ENCODE measurements around the gene TMOD2. TPM values are rescaled to one million over a fixed set of nuclear protein-coding genes. Genes with fewer than 3 reads are reported as not detected.
A peak's percentile ranks its signal among the peaks of the same experiment; 100 is the strongest.

TMOD2 gene
- total RNA-seq, 1 experiment from 2014 or later = 2.8 TPM

DNA sequence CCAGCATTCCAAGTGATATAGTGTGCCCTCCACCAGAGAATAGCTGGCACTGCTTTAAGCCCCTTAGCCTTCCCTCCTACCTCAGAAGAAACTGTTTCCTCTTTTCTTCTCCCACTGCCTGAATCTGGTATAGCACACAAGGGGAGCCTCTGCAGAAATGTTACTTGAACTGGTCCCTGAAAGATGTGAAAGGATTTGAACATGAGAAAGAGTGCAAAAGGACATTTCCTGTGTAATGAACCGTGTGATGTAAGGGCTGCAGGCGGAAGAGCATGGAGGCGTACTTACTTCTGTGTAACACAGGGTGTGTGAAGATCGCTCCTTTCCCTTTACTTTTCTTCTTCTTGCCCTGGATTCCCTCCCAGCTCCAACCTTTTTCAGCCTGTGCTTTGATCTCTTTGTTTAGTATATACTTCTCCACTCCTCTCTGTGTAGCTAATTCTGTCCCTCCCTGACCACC is 86.4 kb downstream of the TMOD2 start:
- ChIA-PET CTCF (interaction anchor here (1.3 kb wide), 1 partner anchor 188 kb away, joined by 5 read pairs; no protein-coding TSS in a partner anchor), POLR2A (interaction anchor here (1.0 to 1.7 kb wide), 4 partner anchors 8 to 41 kb away, joined by 3 to 5 read pairs (median 4); partner anchors contain the start of gene TMOD3)
- Mint-ChIP-seq H3K4me1 (ENCODE audit: insufficient read depth, unreplicated experiment) (peaks cover 77% of the 10 kb centered on the region), H3K9me3 (ENCODE audit: unreplicated experiment) (no peaks in the 10 kb centered on the region), H3K27me3 (ENCODE audit: insufficient read depth, unreplicated experiment) (no peaks in the 10 kb centered on the region), H3K36me3 (ENCODE audit: insufficient read depth, unreplicated experiment) (peaks cover 12% of the 10 kb centered on the region), H3K27ac (ENCODE audit: low read depth, unreplicated experiment) (peak overlapping the region; percentile 86), H3K4me3 (ENCODE audit: unreplicated experiment) (peak overlapping the region; percentile 1)
- no peak for DNase-seq (ENCODE audit: unreplicated experiment)
- BruUV-seq (replicated peaks) = no TSS peak
- TF ChIP-seq, protein P1, sequence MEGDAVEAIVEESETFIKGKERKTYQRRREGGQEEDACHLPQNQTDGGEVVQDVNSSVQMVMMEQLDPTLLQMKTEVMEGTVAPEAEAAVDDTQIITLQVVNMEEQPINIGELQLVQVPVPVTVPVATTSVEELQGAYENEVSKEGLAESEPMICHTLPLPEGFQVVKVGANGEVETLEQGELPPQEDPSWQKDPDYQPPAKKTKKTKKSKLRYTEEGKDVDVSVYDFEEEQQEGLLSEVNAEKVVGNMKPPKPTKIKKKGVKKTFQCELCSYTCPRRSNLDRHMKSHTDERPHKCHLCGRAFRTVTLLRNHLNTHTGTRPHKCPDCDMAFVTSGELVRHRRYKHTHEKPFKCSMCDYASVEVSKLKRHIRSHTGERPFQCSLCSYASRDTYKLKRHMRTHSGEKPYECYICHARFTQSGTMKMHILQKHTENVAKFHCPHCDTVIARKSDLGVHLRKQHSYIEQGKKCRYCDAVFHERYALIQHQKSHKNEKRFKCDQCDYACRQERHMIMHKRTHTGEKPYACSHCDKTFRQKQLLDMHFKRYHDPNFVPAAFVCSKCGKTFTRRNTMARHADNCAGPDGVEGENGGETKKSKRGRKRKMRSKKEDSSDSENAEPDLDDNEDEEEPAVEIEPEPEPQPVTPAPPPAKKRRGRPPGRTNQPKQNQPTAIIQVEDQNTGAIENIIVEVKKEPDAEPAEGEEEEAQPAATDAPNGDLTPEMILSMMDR (IDR thresholded peaks at IDR 0.05; ENCODE audit: unreplicated experiment) = no peak
- intact Hi-C loops (cut with micrococcal nuclease) = no loop called here

DNA sequence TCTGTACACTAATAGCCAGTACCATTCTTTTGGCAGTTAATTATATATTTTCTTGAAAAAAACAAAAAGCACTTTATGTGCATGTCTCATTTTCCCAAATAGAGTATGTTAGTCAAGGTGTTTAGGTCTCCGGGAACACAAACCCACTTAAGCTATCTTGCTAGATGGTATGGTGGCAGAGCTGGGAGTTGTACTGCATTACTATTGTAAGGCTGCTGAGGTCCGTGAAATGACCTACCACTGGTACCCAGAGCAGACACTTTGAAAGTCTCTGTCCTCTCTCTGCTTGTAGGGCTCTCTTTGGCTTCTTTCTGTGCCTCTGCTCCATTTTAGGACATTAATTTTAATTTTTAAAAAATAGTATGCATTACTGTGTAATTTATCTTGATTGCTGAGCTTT is 86.9 kb downstream of the TMOD2 start:
- CTCF ChIA-PET = interaction anchor here (1.3 kb wide), 1 partner anchor 188 kb away, joined by 5 read pairs; no protein-coding TSS in a partner anchor
- TF ChIP-seq, protein P1 (IDR thresholded peaks at IDR 0.05; ENCODE audit: unreplicated experiment) = no peak
- Mint-ChIP-seq H3K4me3 (ENCODE audit: unreplicated experiment) (peak overlapping the region; percentile 1), H3K4me1 (ENCODE audit: insufficient read depth, unreplicated experiment) (peaks cover 77% of the 10 kb centered on the region), H3K36me3 (ENCODE audit: insufficient read depth, unreplicated experiment) (peaks cover 12% of the 10 kb centered on the region), H3K27ac (ENCODE audit: low read depth, unreplicated experiment) (peak overlapping the region; percentile 86), H3K27me3 (ENCODE audit: insufficient read depth, unreplicated experiment) (no peaks in the 10 kb centered on the region), H3K9me3 (ENCODE audit: unreplicated experiment) (no peaks in the 10 kb centered on the region)
- intact Hi-C loops (cut with micrococcal nuclease) = no loop called here
- BruUV-seq (replicated peaks) = no TSS peak
- POLR2A ChIA-PET = interaction anchor here (1.0 to 1.7 kb wide), 4 partner anchors 9 to 41 kb away, joined by 3 to 5 read pairs (median 4); partner anchors contain the start of gene TMOD3
- no peak for DNase-seq (ENCODE audit: unreplicated experiment)

DNA sequence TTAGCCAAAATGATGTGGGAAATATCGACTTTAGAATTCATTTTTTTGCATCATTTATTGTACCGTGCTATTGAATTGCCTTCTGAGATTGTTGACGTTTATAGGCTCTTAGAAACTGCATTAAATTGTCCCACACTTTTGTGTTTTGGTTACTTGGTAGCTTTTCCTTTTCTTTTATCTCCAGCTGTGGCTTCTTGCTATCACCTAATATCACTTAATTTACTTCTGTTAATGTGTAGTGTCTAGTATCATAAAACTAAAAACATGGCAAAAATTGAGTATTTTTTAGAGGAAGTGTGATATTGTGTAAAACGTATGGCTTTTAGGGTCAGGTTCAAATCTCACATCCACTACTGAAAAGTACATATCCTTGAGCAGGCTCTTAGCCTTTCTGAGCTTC is 89.3 kb downstream of the TMOD2 start:
- BruUV-seq (replicated peaks) = no TSS peak
- no peak for DNase-seq (ENCODE audit: unreplicated experiment)
- POLR2A ChIA-PET = interaction anchor here (0.5 to 1.6 kb wide), 4 partner anchors 12 to 838 kb away, joined by 3 to 10 read pairs (median 4); partner anchors contain the start of genes ATOSA and TMOD3
- Mint-ChIP-seq H3K4me1 (ENCODE audit: insufficient read depth, unreplicated experiment) (peaks cover 66% of the 10 kb centered on the region), H3K9me3 (ENCODE audit: unreplicated experiment) (no peaks in the 10 kb centered on the region), H3K27me3 (ENCODE audit: insufficient read depth, unreplicated experiment) (no peaks in the 10 kb centered on the region), H3K27ac (ENCODE audit: low read depth, unreplicated experiment) (peak overlapping the region; percentile 69), H3K4me3 (ENCODE audit: unreplicated experiment) (no peak overlapping the region), H3K36me3 (ENCODE audit: insufficient read depth, unreplicated experiment) (peaks cover 6% of the 10 kb centered on the region)
- TF ChIP-seq, protein P1 (IDR thresholded peaks at IDR 0.05; ENCODE audit: unreplicated experiment) = no peak
- CTCF ChIA-PET = interaction anchor here (0.8 to 2.0 kb wide), 2 partner anchors 12 to 299 kb away, joined by 4 to 7 read pairs; no protein-coding TSS in a partner anchor
- intact Hi-C loops (cut with micrococcal nuclease) = no loop called here

DNA sequence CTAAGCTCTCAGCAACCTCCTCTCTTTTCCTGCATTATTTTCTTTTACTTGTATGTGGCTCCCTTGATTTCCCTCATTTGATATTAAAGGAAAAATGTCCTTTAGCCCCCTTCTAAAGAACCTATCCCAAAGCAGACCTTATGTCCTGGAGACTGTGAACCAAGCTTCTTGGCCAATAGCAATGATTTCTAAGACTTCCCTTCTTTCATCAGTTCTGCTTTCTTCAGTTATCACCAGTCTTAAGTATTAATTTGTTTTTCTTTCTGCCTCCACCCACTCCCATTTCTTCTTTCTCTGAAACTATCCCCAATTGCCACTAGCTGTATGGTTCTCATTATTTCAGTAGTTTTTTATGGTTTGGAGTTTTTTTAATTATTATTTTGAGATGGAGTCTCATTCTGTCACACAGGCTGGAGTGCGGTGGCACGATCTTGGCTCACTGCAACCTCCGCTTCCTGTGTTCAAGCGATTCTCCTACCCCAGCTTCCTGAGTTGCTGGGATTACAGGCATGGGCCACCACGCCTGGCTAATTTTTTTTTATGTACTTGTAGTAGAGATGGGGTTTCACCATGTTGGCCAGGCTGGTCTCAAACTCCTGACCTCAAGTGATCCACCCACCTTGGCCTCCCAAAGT is 90.1 kb downstream of the TMOD2 start:
- Mint-ChIP-seq H3K9me3 (ENCODE audit: unreplicated experiment) (no peaks in the 10 kb centered on the region), H3K36me3 (ENCODE audit: insufficient read depth, unreplicated experiment) (peaks cover 5% of the 10 kb centered on the region), H3K4me1 (ENCODE audit: insufficient read depth, unreplicated experiment) (peaks cover 62% of the 10 kb centered on the region), H3K4me3 (ENCODE audit: unreplicated experiment) (no peak overlapping the region), H3K27ac (ENCODE audit: low read depth, unreplicated experiment) (peak overlapping the region; percentile 69), H3K27me3 (ENCODE audit: insufficient read depth, unreplicated experiment) (no peaks in the 10 kb centered on the region)
- POLR2A ChIA-PET = interaction anchor here (0.5 to 3.1 kb wide), 5 partner anchors 21 to 837 kb away, joined by 3 to 14 read pairs (median 3); partner anchors contain the start of gene ATOSA
- intact Hi-C loops (cut with micrococcal nuclease) = no loop called here
- TF ChIP-seq, protein P1 (IDR thresholded peaks at IDR 0.05; ENCODE audit: unreplicated experiment) = no peak
- BruUV-seq (replicated peaks) = no TSS peak
- CTCF ChIA-PET = interaction anchor here (0.8 to 2.0 kb wide), 4 partner anchors 11 to 298 kb away, joined by 3 to 7 read pairs (median 4); no protein-coding TSS in a partner anchor
- no peak for DNase-seq (ENCODE audit: unreplicated experiment)

Measured in MCF 10A (cell line).